Activated T-cell treated with anti-CD3 and anti-CD28 coated beads, Interleukin-2, amount 50 U/mL, for 48 hours (primary cell): ENCODE measurements around the gene TMEM219.

Experiments used
- DNase-seq, 2 experiments: peaks; one replicate each; pipeline ENCODE4 v3.0.0-alpha.2; 2020

Gene TMEM219

GRCh38 chr16:29983420-29984136 lies 21.7 kb downstream of the TMEM219 start:
- no peak for DNase-seq

GRCh38 chr16:29984137-29984763 lies 22.4 kb downstream of the TMEM219 start:
- no peak for DNase-seq

- DNase-seq, result no peak
Measured at GRCh38 chr16:29984764-29985147, 22.9 kb downstream of the TMEM219 start.

GRCh38 chr16:29985271-29985811 lies 23.5 kb downstream of the TMEM219 start:
- DNase-seq, result no peak

GRCh38 chr16:29986231-29986630 lies 24.4 kb downstream of the TMEM219 start:
- no peak for DNase-seq

GRCh38 chr16:29986931-29987330 lies 25.1 kb downstream of the TMEM219 start:
- no peak for DNase-seq

- DNase-seq, result no peak
Measured at GRCh38 chr16:29987371-29988085, 25.6 kb downstream of the TMEM219 start.

GRCh38 chr16:29988346-29989075 lies 26.6 kb downstream of the TMEM219 start:
- DNase-seq, result no peak

- DNase-seq, result no peak
Measured at GRCh38 chr16:29989111-29989858, 27.4 kb downstream of the TMEM219 start.

- no peak for DNase-seq
Measured at GRCh38 chr16:29990034-29990433, 28.2 kb downstream of the TMEM219 start.

- no peak for DNase-seq
Measured at GRCh38 chr16:29990883-29991570, 29.1 kb downstream of the TMEM219 start.

GRCh38 chr16:29991571-29991904 lies 29.7 kb downstream of the TMEM219 start:
- DNase-seq, result no peak

- no peak for DNase-seq
Measured at GRCh38 chr16:29992344-29992967, 30.6 kb downstream of the TMEM219 start.

- DNase-seq, result no peak
Measured at GRCh38 chr16:29993191-29993902, 31.5 kb downstream of the TMEM219 start.

- no peak for DNase-seq
Measured at GRCh38 chr16:29993903-29994599, 32.2 kb downstream of the TMEM219 start.

- DNase-seq, result peak in 1 of 2 experiments; percentile 86
Measured at GRCh38 chr16:29994600-29995323, 32.9 kb downstream of the TMEM219 start.

GRCh38 chr16:29995324-29995910 lies 33.5 kb downstream of the TMEM219 start, which contains the start of gene HIRIP3:
Gene HIRIP3 (minus strand): TSS chr16:29995617. CDS start chr16:29995605, 12 bp downstream.
- peak; percentile 91 to 92 for DNase-seq

- peak; percentile 99 for DNase-seq
Measured at GRCh38 chr16:29995911-29996765, 34.3 kb downstream of the TMEM219 start, which contains the start of gene INO80E. Gene INO80E (plus strand): TSS chr16:29996241. CDS start chr16:29996311, 70 bp downstream.
